Measurements from ENCODE around the gene FBLN2. TPM values are rescaled to one million over a fixed set of nuclear protein-coding genes. Genes with fewer than 3 reads are reported as not detected.

The FBLN2 gene
- total RNA-seq, 1 donor from 2014 or later, result 5.8 TPM

DNA sequence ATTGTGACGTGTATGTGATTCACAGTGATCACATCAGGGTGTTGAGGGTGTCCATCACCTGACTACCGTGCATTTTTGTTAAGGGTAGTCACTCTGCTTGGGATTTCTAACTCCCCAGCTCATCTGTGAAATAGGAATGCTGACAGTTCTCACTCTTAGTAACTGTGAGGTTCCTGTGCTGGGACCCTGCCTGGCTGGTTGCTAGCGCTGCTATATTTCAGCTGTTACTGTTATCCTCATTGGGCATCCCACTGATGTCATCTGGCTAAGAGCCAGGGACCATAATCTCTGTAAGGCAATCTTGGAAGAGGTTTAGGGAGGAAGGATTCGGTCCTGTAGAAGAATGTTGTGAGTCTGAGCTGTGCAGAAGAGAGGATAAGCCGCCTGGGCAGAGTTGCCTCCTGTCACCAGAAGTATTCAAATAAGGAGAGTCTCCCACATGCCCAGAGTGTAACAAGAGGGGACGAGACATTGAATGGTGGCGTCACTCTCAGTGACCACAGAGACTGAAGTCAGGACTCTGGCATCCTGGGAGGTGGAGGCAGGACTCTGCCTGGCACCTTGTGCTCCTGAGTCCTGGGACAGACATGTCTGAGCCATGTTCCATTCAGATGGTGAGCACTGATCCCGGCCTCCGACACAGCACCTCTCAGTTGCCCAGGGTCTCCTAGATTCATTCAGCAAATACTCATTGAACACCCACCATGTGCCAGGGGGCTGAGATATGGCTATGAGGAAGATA is 52.2 kb downstream of the FBLN2 start:
- H3K27ac Mint-ChIP-seq, result no peak overlapping the region
- TF ChIP-seq, protein P1, sequence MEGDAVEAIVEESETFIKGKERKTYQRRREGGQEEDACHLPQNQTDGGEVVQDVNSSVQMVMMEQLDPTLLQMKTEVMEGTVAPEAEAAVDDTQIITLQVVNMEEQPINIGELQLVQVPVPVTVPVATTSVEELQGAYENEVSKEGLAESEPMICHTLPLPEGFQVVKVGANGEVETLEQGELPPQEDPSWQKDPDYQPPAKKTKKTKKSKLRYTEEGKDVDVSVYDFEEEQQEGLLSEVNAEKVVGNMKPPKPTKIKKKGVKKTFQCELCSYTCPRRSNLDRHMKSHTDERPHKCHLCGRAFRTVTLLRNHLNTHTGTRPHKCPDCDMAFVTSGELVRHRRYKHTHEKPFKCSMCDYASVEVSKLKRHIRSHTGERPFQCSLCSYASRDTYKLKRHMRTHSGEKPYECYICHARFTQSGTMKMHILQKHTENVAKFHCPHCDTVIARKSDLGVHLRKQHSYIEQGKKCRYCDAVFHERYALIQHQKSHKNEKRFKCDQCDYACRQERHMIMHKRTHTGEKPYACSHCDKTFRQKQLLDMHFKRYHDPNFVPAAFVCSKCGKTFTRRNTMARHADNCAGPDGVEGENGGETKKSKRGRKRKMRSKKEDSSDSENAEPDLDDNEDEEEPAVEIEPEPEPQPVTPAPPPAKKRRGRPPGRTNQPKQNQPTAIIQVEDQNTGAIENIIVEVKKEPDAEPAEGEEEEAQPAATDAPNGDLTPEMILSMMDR (IDR thresholded peaks at IDR 0.05; ENCODE audit: unreplicated experiment), result no peak
- H3K4me3 Mint-ChIP-seq (ENCODE audit: low read depth), result no peak overlapping the region
- H3K9me3 Mint-ChIP-seq (ENCODE audit: low read depth), result no peaks in the 10 kb centered on the region
- DNase-seq (ENCODE audit: low spot score, unreplicated experiment), result no peak
- H3K27me3 Mint-ChIP-seq, result peaks cover 18% of the 10 kb centered on the region
- no peaks in the 10 kb centered on the region for H3K36me3 Mint-ChIP-seq (ENCODE audit: insufficient read depth)
- H3K4me1 Mint-ChIP-seq (ENCODE audit: low read depth), result peaks cover 1% of the 10 kb centered on the region

DNA sequence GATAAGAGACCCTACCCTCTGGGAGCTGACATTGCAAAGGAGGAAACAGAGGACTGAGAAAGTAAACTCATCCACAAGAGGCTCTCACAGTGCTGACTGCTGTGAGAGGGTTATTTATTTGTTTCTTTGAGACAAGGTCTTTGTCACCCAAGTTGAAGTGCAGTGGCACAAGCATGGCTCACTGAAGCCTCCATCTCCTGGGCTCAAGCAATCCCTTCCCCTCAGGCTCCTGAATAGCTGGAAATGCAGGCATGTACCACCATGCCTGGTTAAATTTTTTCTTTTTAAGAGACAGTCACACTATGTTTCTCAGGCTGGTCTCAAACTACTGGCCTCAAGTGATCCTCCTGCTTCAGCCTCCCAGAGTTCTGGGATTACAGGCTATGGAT is 52.8 kb downstream of the FBLN2 start:
- Mint-ChIP-seq H3K27ac (no peak overlapping the region), H3K4me1 (ENCODE audit: low read depth) (peaks cover 1% of the 10 kb centered on the region), H3K9me3 (ENCODE audit: low read depth) (no peaks in the 10 kb centered on the region), H3K36me3 (ENCODE audit: insufficient read depth) (no peaks in the 10 kb centered on the region), H3K4me3 (ENCODE audit: low read depth) (no peak overlapping the region), H3K27me3 (peaks cover 18% of the 10 kb centered on the region)
- TF ChIP-seq, protein P1 (IDR thresholded peaks at IDR 0.05; ENCODE audit: unreplicated experiment), result no peak
- no peak for DNase-seq (ENCODE audit: low spot score, unreplicated experiment)

DNA sequence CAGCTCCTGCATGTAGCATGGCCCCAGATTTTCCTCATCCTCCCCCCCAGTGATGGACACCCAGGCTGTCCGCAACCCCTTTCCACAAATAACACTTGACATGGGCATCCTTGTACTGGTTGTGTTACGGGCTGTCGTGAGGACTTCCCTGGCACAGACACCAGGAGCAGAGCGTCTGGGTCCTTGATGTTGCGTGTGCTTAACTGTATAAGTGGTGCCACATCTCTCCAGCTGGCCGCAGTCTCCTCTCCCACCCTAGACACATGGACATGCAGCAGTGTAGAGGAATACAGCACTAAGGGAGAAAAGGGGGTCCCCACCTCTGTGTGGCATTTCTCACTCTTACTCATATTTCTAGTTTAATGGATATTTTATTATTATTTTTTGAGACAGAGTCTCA is 56.6 kb downstream of the FBLN2 start:
- H3K36me3 Mint-ChIP-seq (ENCODE audit: insufficient read depth), result no peaks in the 10 kb centered on the region
- DNase-seq (ENCODE audit: low spot score, unreplicated experiment), result no peak
- no peaks in the 10 kb centered on the region for H3K4me1 Mint-ChIP-seq (ENCODE audit: low read depth)
- TF ChIP-seq, protein P1 (IDR thresholded peaks at IDR 0.05; ENCODE audit: unreplicated experiment), result no peak
- H3K9me3 Mint-ChIP-seq (ENCODE audit: low read depth), result no peaks in the 10 kb centered on the region
- no peak overlapping the region for H3K27ac Mint-ChIP-seq
- no peak overlapping the region for H3K4me3 Mint-ChIP-seq (ENCODE audit: low read depth)
- peaks cover 7% of the 10 kb centered on the region for H3K27me3 Mint-ChIP-seq

DNA sequence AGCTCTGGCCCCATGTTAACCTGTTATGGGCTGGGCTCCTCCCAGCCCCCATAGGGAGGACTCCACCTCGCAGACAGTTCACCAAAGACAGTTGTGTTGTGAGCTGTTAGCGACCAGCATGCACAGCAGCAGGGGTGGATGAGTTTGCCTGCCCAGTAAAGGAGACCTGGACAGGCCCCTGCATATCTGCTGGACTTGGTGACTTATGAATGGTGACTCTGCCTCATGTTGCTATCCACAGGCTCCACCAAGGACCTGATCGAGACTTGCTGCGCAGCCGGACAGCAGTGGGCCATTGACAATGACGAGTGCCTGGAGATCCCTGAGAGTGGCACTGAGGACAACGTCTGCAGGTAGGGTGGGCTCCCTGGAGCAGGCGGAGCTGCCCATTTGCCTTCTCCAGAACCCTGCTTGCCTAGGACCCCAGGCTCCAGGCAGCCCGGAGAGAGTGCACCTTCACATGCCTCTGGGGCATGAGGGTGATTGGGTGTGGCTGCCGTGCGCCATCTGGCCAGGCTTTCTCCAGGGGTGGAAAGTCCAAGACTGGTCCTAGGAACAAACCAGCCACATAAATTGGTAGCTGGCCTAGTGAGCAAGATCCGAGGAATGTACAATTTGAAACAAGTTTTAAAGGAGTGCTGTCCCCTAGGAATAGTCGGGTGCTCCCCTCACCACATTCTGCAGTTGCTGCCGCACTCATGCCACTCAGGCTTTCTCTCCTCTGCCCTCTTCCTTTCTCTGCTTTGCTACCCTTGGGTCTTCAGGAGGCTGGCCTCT is 59.1 kb downstream of the FBLN2 start:
- no peaks in the 10 kb centered on the region for H3K36me3 Mint-ChIP-seq (ENCODE audit: insufficient read depth)
- TF ChIP-seq, protein P1 (IDR thresholded peaks at IDR 0.05; ENCODE audit: unreplicated experiment), result no peak
- no peak for DNase-seq (ENCODE audit: low spot score, unreplicated experiment)
- no peaks in the 10 kb centered on the region for H3K9me3 Mint-ChIP-seq (ENCODE audit: low read depth)
- H3K27me3 Mint-ChIP-seq, result peaks cover 3% of the 10 kb centered on the region
- no peak overlapping the region for H3K27ac Mint-ChIP-seq
- no peak overlapping the region for H3K4me3 Mint-ChIP-seq (ENCODE audit: low read depth)
- H3K4me1 Mint-ChIP-seq (ENCODE audit: low read depth), result no peaks in the 10 kb centered on the region

DNA sequence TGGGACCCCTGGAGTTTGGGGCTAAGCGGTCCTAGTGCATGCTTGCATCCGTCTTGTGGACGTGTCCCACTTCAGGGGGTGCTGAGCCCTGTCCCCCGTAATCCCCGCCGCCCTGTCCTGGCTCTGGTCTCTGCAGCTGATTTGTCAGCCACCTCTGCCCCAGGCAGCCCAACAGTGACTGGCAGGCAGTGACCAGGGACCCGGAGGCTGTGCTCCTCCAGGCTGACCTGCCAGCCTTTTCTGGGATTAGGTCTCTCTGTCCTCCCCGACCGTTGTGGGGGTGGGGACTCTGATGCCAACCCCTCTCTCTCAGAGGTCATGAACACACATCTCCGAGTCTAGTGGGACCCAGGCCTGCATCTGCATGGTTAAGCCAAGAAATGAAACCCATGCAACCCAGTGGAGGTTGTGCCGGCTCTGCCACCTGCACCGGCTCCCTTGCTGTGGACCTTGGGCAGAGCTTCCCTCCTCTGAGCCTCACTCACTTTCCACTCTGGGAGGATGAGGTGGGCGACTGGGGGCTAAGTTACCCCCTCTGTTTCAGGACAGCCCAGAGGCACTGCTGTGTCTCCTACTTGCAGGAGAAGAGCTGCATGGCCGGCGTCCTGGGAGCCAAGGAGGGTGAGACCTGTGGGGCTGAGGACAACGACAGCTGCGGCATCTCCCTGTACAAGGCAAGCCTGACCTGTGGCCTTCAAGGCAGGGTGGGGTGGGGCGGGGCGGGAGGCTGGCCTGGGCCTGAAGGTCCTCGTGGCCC is 60.2 kb downstream of the FBLN2 start:
- Mint-ChIP-seq H3K27ac (no peak overlapping the region), H3K36me3 (ENCODE audit: insufficient read depth) (no peaks in the 10 kb centered on the region), H3K4me3 (ENCODE audit: low read depth) (no peak overlapping the region), H3K9me3 (ENCODE audit: low read depth) (no peaks in the 10 kb centered on the region), H3K4me1 (ENCODE audit: low read depth) (no peaks in the 10 kb centered on the region), H3K27me3 (peaks cover 3% of the 10 kb centered on the region)
- DNase-seq (ENCODE audit: low spot score, unreplicated experiment), result no peak
- TF ChIP-seq, protein P1 (IDR thresholded peaks at IDR 0.05; ENCODE audit: unreplicated experiment), result no peak
